Uterus (tissue), 4 donors: ENCODE data around the gene ERAP2. TPM values are rescaled to one million over a fixed set of nuclear protein-coding genes. Genes with fewer than 3 reads are reported as not detected.

ENCODE experiments used
- DNase-seq, 2 donors: peaks; one replicate each; pipeline ENCODE4 v3.0.0-alpha.2; 2019 to 2020
- H3K27ac ChIP-seq, 2 donors: fragments of 200-600 bp; sonication (generic); 1 replicate in 1 of 2; 2 replicates in 1 of 2; pipeline ENCODE4 v1.5.1; 2016 to 2018
- H3K27me3 ChIP-seq, 2 donors: fragments of 200-600 bp; sonication (generic); one replicate each; pipeline ENCODE4 v1.5.1; 2018 to 2019; ENCODE audit warnings: control low read depth in 1 of 2
- H3K36me3 ChIP-seq, 2 donors: fragments of 200-600 bp; sonication (generic); one replicate each; pipeline ENCODE4 v1.5.1; 2019; ENCODE audit warnings: control low read depth in 1 of 2
- H3K4me1 ChIP-seq, 2 donors: fragments of 200-600 bp; sonication (generic); one replicate each; pipeline ENCODE4 v1.5.1; 2018 to 2019; ENCODE audit warnings: control low read depth in 1 of 2
- H3K4me3 ChIP-seq, 2 donors: fragments of 200-600 bp; sonication (generic); 1 replicate in 1 of 2; 2 replicates in 1 of 2; pipeline ENCODE4 v1.5.1; 2018 to 2019; ENCODE audit warnings: mild to moderate bottlenecking in 1 of 2
- H3K9me3 ChIP-seq, 2 donors: fragments of 200-600 bp; sonication (generic); one replicate each; pipeline ENCODE4 v1.5.1; 2019; ENCODE audit warnings: control low read depth in 1 of 2
- CTCF ChIP-seq, 4 experiments: fragments of 200-600 bp in 2 of 4; fragments of 450-650 bp in 2 of 4; sonication (generic) in 2 of 4; IDR thresholded peaks; one replicate each; pipeline ENCODE4 v1.5.1; 2016 to 2019; ENCODE audit warnings: antibody characterized with exemption in 4 of 4, mild to moderate bottlenecking in 2 of 4, moderate library complexity in 1 of 4
- POLR2A ChIP-seq, 2 donors: fragments of 450-650 bp; IDR thresholded peaks; one replicate each; pipeline ENCODE4 v1.6.1; 2016; ENCODE audit warnings: antibody characterized with exemption in 2 of 2, mild to moderate bottlenecking in 1 of 2, moderate library complexity in 1 of 2
- intact Hi-C: fragments of 100-400 bp; cut with DNase I; formaldehyde crosslinking; loops from one replicate; pipeline ENCODE4 v1.15.1; 2023; ENCODE audit warnings: low total_unique reads
- total RNA-seq, 4 donors: library from RNA; depleted of rRNA in 3 of 4; stranded (reverse); fragments of >200 nt in 3 of 4; gene quantifications; one replicate each; pipeline versions ENCODE4 v1.1.0 to v1.2.4, GENCODE V29; 2014 to 2023
- donor health status: DM: yes; HTN: yes; CAD: no.

ERAP2 gene
- total RNA-seq, 4 donors from 2014 or later, result 9.5 to 29.2 (median 17.1) TPM

- H3K27ac ChIP-seq, result no peak overlapping the region
- H3K4me1 ChIP-seq, result no peaks in the 10 kb centered on the region
- no peaks in the 10 kb centered on the region for H3K27me3 ChIP-seq
- TF ChIP-seq CTCF (IDR thresholded peaks at IDR 0.05) (no peak), POLR2A (IDR thresholded peaks at IDR 0.05) (no peak)
- no peak for DNase-seq
- H3K9me3 ChIP-seq, result no peaks in the 10 kb centered on the region
- no peak overlapping the region for H3K4me3 ChIP-seq
- no peaks in the 10 kb centered on the region for H3K36me3 ChIP-seq
- intact Hi-C loops, result no loop called here
Observed at GRCh38 chr5:96844481-96844990, 31.8 kb upstream of the ERAP2 start.

- H3K9me3 ChIP-seq, result no peaks in the 10 kb centered on the region
- no peak overlapping the region for H3K4me3 ChIP-seq
- no peak for DNase-seq
- no peaks in the 10 kb centered on the region for H3K36me3 ChIP-seq
- no peak for TF ChIP-seq POLR2A (IDR thresholded peaks at IDR 0.05)
- no peak for TF ChIP-seq CTCF (IDR thresholded peaks at IDR 0.05)
- H3K27ac ChIP-seq, result no peak overlapping the region
- H3K27me3 ChIP-seq, result no peaks in the 10 kb centered on the region
- H3K4me1 ChIP-seq, result no peaks in the 10 kb centered on the region
- intact Hi-C loops, result no loop called here
Observed at GRCh38 chr5:96851312-96852062, 24.8 kb upstream of the ERAP2 start.

- intact Hi-C loops, result no loop called here
- no peaks in the 10 kb centered on the region for H3K27me3 ChIP-seq
- H3K4me1 ChIP-seq, result no peaks in the 10 kb centered on the region
- no peaks in the 10 kb centered on the region for H3K36me3 ChIP-seq
- H3K27ac ChIP-seq, result no peak overlapping the region
- no peak for DNase-seq
- no peak overlapping the region for H3K4me3 ChIP-seq
- no peak for TF ChIP-seq CTCF (IDR thresholded peaks at IDR 0.05)
- TF ChIP-seq POLR2A (IDR thresholded peaks at IDR 0.05), result no peak
- no peaks in the 10 kb centered on the region for H3K9me3 ChIP-seq
Observed at GRCh38 chr5:96852759-96853158, 23.5 kb upstream of the ERAP2 start.

GRCh38 chr5:96854067-96854466 is 22.2 kb upstream of the ERAP2 start:
- H3K27ac ChIP-seq, result no peak overlapping the region

More at GRCh38 chr5:96854067-96854466, 22.2 kb upstream of the ERAP2 start:
- intact Hi-C loops, result no loop called here
- no peaks in the 10 kb centered on the region for H3K9me3 ChIP-seq
- DNase-seq, result no peak
- no peaks in the 10 kb centered on the region for H3K36me3 ChIP-seq
- H3K4me3 ChIP-seq, result no peak overlapping the region
- no peaks in the 10 kb centered on the region for H3K27me3 ChIP-seq
- TF ChIP-seq CTCF (IDR thresholded peaks at IDR 0.05) (no peak), POLR2A (IDR thresholded peaks at IDR 0.05) (no peak)
- H3K4me1 ChIP-seq, result no peaks in the 10 kb centered on the region
